HG02763 (cell line): ENCODE data around the gene SFMBT2.
"Not testable (repeated sequence)": the region's sequence is repeated elsewhere in the genome, so short reads cannot be mapped to it uniquely, and the experiment has no call there.

Experiments
- ATAC-seq: cut with Tn5 transposase; IDR thresholded peaks from one replicate; pipeline ENCODE4 v1.9.1; 2021; ENCODE audit warnings: mild to moderate bottlenecking, moderate library complexity; ENCODE audit not compliant: unreplicated experiment

The SFMBT2 gene

DNA sequence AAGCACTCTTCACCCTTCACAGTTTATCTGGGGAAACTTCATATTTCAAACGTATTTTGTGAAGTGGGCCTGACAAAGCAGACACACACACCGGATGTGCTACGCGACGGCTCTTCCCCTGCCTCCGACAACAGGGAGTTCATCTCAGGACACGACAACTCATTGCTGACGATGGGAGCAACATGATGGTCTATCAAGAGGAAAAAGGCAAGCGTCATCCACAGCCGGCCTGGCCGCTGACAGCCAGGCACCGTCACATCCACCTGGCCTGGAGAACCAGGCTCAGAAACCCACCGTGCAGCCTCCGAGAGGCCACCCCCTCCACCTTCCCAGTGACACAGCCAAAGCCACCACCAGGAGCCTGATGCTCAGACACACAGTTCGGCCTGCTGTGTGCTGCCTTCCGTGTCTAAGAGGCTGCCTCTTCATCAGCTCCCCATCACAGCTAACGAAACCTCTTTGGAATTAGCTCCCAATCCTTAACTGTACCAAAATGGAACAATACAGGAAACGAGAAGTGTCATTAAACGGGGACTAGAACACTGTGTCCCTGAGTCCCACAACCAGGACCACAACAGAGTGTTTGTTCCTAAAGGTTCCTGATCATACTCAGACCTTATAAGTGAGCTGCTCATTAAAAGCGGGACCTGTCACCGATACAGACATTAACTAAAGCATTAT is 76.7 kb downstream of the SFMBT2 start:
- ATAC-seq: no peak

DNA sequence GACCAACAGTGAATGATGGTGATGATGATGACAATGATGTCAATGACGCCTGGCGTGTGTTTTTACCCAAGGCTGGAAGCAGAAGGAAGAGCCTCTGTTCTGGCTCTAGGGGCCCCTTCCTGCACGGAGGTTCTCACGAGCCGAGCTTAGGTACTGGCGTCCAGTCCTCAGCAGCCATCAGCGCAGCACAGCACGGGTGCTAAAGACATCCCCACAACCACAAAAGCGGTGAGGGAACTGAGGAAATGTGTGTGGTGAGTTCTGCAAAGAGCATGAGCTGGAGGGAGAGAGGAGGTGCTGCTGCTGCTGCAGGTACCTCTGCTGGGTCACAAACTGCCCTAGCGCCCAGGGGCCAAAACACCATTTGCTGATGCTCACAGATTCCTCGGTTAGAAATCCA is 81.6 kb downstream of the SFMBT2 start:
- ATAC-seq: no peak

DNA sequence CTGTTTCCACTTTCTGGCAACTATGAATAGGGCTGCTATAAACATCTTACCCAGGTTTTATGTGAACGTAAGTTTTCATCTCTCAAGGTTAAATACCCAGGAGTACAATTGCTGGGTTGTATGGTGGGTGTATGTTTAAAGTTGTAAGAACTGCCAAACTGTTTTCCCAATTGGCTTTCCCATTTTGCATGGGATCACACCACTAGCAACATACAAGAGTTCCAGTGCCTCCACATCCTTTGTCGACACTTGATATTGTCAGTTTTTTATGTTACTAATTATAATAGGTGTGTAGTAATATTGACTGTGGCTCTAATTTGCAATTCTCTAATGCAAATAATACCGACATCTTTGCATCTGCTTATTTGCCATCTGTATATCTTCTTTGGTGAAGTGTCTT is 82.9 kb downstream of the SFMBT2 start:
- ATAC-seq: no peak

GRCh38 chr10:7322623-7323022 is 88.2 kb downstream of the SFMBT2 start:
- no peak for ATAC-seq

GRCh38 chr10:7320072-7320471 is 90.8 kb downstream of the SFMBT2 start:
- no peak for ATAC-seq

- no peak for ATAC-seq
These were observed 91.2 kb downstream of the SFMBT2 start for GRCh38 chr10:7319632-7320031.

DNA sequence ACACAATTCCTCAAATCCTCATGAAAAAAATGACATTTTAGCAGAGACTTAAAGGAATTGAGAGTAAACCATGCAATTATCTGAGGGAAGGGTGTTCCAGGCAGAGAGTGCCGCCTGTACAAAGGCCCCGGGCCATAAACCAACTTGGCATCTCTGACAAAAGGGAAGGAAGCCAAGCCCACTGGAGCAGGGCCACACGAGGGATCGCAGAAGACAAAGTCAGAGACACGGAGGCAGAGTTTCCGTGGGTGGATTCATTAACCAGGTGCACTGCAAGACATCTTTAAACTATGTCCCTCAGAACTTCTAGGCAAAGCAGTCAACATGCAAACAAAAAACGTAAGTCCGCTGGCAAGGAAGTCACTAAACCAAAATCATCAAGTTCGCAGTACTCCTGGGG is 92.0 kb downstream of the SFMBT2 start:
- no peak for ATAC-seq

GRCh38 chr10:7317786-7318446 is 92.9 kb downstream of the SFMBT2 start:
- ATAC-seq: no peak

GRCh38 chr10:7316839-7317238 is 94.0 kb downstream of the SFMBT2 start:
- ATAC-seq: no peak

- ATAC-seq: no peak
These were observed 94.9 kb downstream of the SFMBT2 start for GRCh38 chr10:7315906-7316305.

- no peak for ATAC-seq
These were observed 96.7 kb downstream of the SFMBT2 start for GRCh38 chr10:7314170-7314569.

DNA sequence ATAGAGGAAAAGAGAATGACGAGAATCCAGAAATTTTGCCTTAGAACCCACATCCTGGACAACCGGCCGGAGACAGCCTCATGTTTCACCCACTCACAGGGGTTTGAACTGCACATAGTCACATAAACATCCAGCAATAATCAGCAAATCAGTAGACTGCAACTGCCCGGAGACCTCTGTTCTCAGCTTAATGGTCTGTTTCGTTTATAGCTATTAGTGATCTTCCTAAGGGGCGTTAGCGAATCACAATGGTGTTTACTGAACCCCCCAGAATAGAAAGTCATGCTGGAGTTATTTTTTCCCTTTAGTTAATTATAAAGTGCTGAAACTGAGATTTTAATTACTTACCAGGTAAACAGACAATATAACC is 98.4 kb downstream of the SFMBT2 start:
- no peak for ATAC-seq

- ATAC-seq: not testable (repeated sequence)
These were observed 98.9 kb downstream of the SFMBT2 start for GRCh38 chr10:7311850-7312487.

DNA sequence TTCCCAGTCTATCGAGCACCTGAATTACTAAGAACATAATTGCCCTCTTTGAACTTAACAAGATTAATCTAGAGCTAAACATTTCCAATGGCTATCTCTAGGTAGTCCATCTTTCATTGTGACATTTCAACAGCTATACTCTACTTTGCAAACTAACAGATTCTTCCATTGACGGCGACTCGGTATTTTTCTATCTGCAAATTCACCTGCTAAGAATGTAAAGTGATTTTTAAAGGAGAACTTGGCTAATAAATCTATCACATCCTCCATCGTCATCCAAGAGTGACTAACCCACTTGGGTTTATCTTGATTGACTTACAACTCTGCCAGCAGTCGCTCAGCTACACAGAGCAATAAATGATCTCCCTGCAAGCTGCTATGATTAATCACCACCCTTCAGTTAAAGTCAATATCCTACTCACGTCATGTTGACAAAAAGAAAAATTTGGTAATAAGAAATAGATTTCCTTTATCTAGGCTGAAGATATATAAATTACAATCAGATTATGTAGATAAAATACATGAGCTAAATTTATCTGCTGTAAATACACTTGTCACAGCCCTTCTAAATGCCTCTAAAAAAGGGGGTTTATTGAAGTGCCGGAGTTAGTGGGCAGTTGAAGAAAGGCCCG is 99.5 kb downstream of the SFMBT2 start:
- no peak for ATAC-seq

- no peak for ATAC-seq
These were observed 100.8 kb downstream of the SFMBT2 start for GRCh38 chr10:7310076-7310475.

DNA sequence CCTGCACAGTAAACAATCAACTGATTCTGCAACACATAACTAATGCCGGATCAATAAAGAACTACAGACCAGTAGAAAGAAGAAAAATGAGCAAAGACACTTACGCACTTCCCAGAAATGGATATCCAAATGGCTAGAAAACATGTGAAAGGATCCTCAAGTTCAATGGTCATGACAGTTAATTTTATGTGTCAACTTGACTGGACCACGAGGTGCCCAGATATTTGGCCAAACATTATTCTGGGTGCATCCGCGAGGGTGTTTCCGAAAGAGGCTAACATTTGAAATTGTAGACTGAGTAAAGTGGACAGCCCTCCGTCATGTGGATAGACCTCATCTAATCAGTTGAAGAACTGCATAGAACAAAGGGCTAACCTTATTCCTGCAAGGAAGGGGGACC is 102.0 kb downstream of the SFMBT2 start:
- ATAC-seq: no peak

DNA sequence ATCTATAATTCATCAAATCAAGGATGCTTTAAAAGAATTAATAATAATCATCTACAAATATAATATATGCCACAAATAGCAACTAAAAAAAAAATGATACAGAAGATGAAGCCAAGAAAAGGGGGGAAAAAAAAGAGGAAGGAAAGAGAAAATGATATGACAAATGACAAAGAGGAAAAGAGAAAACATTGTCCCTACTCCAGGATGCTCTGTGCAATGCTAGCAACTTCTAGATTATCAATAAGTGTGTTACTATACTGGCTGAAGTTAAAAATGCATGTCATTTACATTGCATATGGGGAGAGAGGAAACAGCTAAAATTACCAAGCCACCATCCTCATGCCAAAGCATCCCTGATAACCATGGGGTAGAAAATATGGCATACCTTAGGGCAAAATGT is 104.2 kb downstream of the SFMBT2 start:
- ATAC-seq: no peak

DNA sequence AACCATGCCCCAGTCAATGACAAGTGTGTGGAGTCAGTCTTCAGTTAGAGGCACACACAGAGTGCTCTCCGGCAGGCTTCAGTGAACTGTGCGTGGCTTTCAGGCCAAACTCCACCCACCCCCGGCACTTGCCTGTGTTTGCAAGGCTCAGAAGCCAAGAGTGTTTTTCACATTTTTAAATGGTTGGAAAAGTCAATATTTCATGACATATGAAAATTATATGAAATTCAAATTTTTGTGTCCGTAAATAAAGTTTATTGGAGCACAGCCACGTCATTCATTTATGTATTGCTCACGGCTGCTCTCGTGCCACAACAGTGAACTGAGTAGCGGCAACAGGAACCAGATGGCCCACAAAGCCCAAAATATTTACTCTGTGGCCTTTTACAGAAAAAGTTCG is 104.7 kb downstream of the SFMBT2 start:
- ATAC-seq: no peak

DNA sequence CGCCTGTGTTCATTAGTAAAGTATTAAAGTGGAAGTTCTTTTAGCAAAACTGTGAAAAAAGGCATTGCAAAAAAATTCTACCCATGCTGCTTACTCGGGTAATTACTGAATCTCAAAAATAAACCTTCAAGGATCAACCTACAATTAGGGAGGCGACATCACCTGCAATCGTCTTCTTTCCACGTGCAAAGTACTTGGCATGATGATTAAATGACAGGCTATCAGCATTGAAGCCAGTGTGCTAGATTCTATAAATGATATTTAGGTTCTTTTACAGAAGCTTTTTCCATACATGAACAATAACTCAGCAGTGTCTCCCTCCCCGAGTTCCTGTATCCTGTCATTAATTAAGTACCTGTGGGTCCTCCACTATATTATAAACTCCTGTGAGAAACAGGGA is 105.8 kb downstream of the SFMBT2 start:
- ATAC-seq: no peak

DNA sequence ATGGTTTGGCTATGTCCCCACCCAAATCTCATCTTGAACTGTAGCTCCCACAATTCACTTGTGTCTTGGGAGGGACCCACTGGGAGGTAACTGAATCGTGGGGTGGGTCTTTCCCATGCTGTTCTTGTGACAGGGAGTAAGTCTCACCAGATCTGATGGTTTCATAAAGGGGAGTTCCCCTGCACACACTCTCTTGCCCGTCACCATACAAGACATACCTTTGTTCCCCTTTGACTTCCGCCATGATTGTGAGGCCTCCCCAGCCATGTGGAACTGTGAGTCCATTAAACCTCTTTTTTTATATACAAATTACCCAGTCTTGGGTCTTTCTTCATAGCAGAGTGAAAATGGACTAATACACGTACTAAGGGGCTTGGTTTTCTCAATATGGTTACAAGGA is 106.7 kb downstream of the SFMBT2 start:
- no peak for ATAC-seq

GRCh38 chr10:7302930-7303557 is 107.8 kb downstream of the SFMBT2 start:
- no peak for ATAC-seq
